Measurements from ENCODE around the gene CASD1.

Gene CASD1

DNA sequence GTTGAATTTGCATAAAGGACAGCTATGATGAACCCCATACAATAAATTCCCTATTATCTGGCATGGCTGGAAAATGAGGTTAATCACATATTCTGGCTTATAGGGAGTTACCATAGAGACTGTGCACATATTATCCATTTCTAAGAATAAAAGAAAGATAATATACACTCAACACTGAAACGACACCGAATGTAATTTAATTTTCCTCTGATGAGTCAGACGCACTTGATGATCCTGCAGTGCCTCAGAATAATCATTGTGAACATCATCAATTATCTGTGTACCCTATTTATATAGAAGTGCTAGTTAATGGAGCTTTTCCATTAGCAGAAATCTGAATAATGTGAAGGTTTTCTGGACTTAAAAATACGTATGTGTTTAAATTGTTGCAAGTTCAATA is 86.1 kb downstream of the CASD1 start (continued):
- TF ChIP-seq, protein P1, sequence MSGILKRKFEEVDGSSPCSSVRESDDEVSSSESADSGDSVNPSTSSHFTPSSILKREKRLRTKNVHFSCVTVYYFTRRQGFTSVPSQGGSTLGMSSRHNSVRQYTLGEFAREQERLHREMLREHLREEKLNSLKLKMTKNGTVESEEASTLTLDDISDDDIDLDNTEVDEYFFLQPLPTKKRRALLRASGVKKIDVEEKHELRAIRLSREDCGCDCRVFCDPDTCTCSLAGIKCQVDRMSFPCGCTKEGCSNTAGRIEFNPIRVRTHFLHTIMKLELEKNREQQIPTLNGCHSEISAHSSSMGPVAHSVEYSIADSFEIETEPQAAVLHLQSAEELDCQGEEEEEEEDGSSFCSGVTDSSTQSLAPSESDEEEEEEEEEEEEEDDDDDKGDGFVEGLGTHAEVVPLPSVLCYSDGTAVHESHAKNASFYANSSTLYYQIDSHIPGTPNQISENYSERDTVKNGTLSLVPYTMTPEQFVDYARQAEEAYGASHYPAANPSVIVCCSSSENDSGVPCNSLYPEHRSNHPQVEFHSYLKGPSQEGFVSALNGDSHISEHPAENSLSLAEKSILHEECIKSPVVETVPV (CRISPR knock-in tag; IDR thresholded peaks at IDR 0.05) = no peak
- TF ChIP-seq, protein P2, sequence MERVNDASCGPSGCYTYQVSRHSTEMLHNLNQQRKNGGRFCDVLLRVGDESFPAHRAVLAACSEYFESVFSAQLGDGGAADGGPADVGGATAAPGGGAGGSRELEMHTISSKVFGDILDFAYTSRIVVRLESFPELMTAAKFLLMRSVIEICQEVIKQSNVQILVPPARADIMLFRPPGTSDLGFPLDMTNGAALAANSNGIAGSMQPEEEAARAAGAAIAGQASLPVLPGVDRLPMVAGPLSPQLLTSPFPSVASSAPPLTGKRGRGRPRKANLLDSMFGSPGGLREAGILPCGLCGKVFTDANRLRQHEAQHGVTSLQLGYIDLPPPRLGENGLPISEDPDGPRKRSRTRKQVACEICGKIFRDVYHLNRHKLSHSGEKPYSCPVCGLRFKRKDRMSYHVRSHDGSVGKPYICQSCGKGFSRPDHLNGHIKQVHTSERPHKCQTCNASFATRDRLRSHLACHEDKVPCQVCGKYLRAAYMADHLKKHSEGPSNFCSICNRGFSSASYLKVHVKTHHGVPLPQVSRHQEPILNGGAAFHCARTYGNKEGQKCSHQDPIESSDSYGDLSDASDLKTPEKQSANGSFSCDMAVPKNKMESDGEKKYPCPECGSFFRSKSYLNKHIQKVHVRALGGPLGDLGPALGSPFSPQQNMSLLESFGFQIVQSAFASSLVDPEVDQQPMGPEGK (CRISPR knock-in tag; IDR thresholded peaks at IDR 0.05; ENCODE audit: borderline replicate concordance) = no peak
- TF ChIP-seq, protein P3, sequence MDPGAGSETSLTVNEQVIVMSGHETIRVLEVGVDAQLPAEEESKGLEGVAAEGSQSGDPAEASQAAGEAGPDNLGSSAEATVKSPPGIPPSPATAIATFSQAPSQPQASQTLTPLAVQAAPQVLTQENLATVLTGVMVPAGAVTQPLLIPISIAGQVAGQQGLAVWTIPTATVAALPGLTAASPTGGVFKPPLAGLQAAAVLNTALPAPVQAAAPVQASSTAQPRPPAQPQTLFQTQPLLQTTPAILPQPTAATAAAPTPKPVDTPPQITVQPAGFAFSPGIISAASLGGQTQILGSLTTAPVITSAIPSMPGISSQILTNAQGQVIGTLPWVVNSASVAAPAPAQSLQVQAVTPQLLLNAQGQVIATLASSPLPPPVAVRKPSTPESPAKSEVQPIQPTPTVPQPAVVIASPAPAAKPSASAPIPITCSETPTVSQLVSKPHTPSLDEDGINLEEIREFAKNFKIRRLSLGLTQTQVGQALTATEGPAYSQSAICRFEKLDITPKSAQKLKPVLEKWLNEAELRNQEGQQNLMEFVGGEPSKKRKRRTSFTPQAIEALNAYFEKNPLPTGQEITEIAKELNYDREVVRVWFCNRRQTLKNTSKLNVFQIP (CRISPR knock-in tag; IDR thresholded peaks at IDR 0.05; ENCODE audit: borderline replicate concordance, low read depth) = peak; percentile 69; the same call in 1 of the 2 replicates
- no peak for TF ChIP-seq SNAI2 (CRISPR knock-in tag; IDR thresholded peaks at IDR 0.05)
- no peak for TF ChIP-seq ZFP30 (CRISPR knock-in tag; IDR thresholded peaks at IDR 0.05)

DNA sequence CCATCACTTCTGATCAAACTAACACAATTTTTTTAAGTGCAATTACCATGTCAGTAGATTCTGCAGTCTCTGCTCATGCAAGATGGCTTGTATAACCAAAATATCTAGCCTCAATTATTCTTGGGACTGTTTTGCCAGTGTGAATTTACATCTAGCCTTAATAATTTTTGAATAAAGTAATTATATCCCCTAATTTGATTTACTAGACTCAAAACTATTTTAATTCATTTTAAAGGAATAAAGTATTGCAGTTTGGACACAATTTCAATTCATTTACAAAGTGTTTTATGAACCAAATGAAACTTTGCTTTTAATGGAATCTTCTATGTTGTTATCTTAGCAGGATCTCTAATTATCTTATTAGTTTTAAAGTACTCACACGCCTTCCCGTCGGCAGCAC is 90.7 kb downstream of the CASD1 start:
- no peak for TF ChIP-seq BACH2 (CRISPR knock-in tag; IDR thresholded peaks at IDR 0.05; ENCODE audit: borderline replicate concordance)
- peak; percentile 51; the same call in 1 of the 2 replicates for TF ChIP-seq ZC3H10 (CRISPR knock-in tag; IDR thresholded peaks at IDR 0.05)
- TF ChIP-seq, protein P4, sequence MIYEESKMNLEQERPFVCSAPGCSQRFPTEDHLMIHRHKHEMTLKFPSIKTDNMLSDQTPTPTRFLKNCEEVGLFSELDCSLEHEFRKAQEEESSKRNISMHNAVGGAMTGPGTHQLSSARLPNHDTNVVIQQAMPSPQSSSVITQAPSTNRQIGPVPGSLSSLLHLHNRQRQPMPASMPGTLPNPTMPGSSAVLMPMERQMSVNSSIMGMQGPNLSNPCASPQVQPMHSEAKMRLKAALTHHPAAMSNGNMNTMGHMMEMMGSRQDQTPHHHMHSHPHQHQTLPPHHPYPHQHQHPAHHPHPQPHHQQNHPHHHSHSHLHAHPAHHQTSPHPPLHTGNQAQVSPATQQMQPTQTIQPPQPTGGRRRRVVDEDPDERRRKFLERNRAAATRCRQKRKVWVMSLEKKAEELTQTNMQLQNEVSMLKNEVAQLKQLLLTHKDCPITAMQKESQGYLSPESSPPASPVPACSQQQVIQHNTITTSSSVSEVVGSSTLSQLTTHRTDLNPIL (CRISPR knock-in tag; IDR thresholded peaks at IDR 0.05; ENCODE audit: low read depth) = no peak
- TF ChIP-seq ISL1 (CRISPR knock-in tag; IDR thresholded peaks at IDR 0.05) = peak; percentile 78
- TF ChIP-seq, protein P3 (CRISPR knock-in tag; IDR thresholded peaks at IDR 0.05; ENCODE audit: borderline replicate concordance, low read depth) = no peak
- no peak for ATAC-seq

DNA sequence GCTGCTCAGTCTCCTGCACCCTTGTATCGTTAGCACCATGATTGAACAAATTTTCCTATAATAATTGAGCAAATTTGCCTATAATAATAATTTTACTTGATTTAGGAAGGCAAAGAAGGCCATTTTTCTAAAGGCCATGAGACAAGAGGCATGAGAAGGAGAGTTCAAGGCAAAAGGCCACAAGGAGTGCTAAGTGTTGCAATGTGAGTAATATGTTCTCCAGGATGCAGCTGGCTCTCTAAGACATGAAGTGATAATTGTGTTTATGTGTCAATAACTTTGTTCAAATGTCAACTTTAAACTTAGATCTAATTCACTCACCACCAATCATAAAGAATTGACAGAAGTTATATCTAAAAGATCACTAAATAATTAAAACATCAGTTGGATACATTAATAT is 92.6 kb downstream of the CASD1 start:
- ATAC-seq = no peak
- TF ChIP-seq RARB (CRISPR knock-in tag; IDR thresholded peaks at IDR 0.05) (no peak), ZNF565 (CRISPR knock-in tag; conservative IDR thresholded peaks at IDR 0.05; ENCODE audit: low read depth) (no peak), ZNF70 (CRISPR knock-in tag; IDR thresholded peaks at IDR 0.05) (no peak), ARNTL (CRISPR knock-in tag; IDR thresholded peaks at IDR 0.05; ENCODE audit: borderline replicate concordance, low read depth) (no peak), PPARA (CRISPR knock-in tag; IDR thresholded peaks at IDR 0.05; ENCODE audit: borderline replicate concordance) (no peak), ZNF8 (CRISPR knock-in tag; IDR thresholded peaks at IDR 0.05) (no peak), ISL1 (CRISPR knock-in tag; IDR thresholded peaks at IDR 0.05) (no peak), CSDC2 (CRISPR knock-in tag; IDR thresholded peaks at IDR 0.05) (no peak), OSR1 (CRISPR knock-in tag; IDR thresholded peaks at IDR 0.05) (no peak), SNAI2 (CRISPR knock-in tag; IDR thresholded peaks at IDR 0.05) (no peak)
- TF ChIP-seq, protein P2 (CRISPR knock-in tag; IDR thresholded peaks at IDR 0.05; ENCODE audit: borderline replicate concordance) = no peak
- TF ChIP-seq, protein P1 (CRISPR knock-in tag; IDR thresholded peaks at IDR 0.05) = no peak
- TF ChIP-seq, protein P3 (CRISPR knock-in tag; IDR thresholded peaks at IDR 0.05; ENCODE audit: borderline replicate concordance, low read depth) = no peak
